Panc1 (cell line): ENCODE measurements around the gene GRIN2D. TPM values are rescaled to one million over a fixed set of nuclear protein-coding genes. Genes with fewer than 3 reads are reported as not detected.

Source experiments
- ATAC-seq: fragments of 200-7000 bp; cut with Tn5 transposase; 2 replicates; pipeline ENCODE4 v1.9.1; 2020; ENCODE audit warnings: mild to moderate bottlenecking, moderate library complexity
- BruUV-seq: library from RNA; stranded (reverse); fragments of 400-500 nt; replicated peaks from 2 replicates; lab custom pipeline; 2021; lab: Mats Ljungman, UMichigan
- CTCF ChIA-PET: fragments of 300-600 bp; sonication (Branson Sonifier 250); formaldehyde crosslinking; loops from one replicate; lab custom pipeline; 2022; ENCODE audit warnings: antibody characterized with exemption; lab: Charles Lee
- POLR2A ChIA-PET: fragments of 300-600 bp; sonication (Branson Sonifier 250); formaldehyde crosslinking; loops from one replicate; lab custom pipeline; 2022; ENCODE audit warnings: antibody characterized with exemption; lab: Charles Lee
- DNase-seq: peaks from one replicate; pipeline ENCODE4 v3.0.0-alpha.2; 2010; ENCODE audit warnings: low read depth, low spot score
- H3K27ac ChIP-seq: 2 replicates; pipeline ENCODE4 v1.5.1; 2011; ENCODE audit warnings: mild to moderate bottlenecking, low read length, inconsistent platforms
- H3K27me3 ChIP-seq: fragments of 200-500 bp; sonication (Bioruptor generic); 2 replicates; pipeline ENCODE4 v1.6.0; 2014; ENCODE audit warnings: low read length, inconsistent platforms; ENCODE audit not compliant: control insufficient read depth, insufficient read depth
- H3K36me3 ChIP-seq: fragments of 200-500 bp; sonication (Bioruptor generic); 2 replicates; pipeline ENCODE4 v1.5.1; 2014; ENCODE audit warnings: inconsistent platforms, mild to moderate bottlenecking, low read length, moderate library complexity; ENCODE audit not compliant: control insufficient read depth, insufficient read depth
- H3K4me1 ChIP-seq: 2 replicates; pipeline ENCODE4 v1.5.1; 2011; ENCODE audit warnings: inconsistent platforms, mild to moderate bottlenecking, low read length, moderate library complexity; ENCODE audit not compliant: control insufficient read depth, insufficient read depth
- H3K4me3 ChIP-seq, 2 experiments: 2 replicates each; pipeline ENCODE4 v1.5.1; 2011 to 2012; ENCODE audit warnings: low read depth in 2 of 2, low read length in 2 of 2, mild to moderate bottlenecking in 2 of 2, inconsistent platforms in 1 of 2, moderate library complexity in 1 of 2
- H3K9me3 ChIP-seq: fragments of 200-500 bp; sonication (Bioruptor generic); 2 replicates; pipeline ENCODE4 v1.5.1; 2014; ENCODE audit warnings: low read depth, mild to moderate bottlenecking, inconsistent platforms, low read length, moderate library complexity; ENCODE audit not compliant: control insufficient read depth, insufficient read depth
- POLR2AphosphoS5 ChIP-seq: IDR thresholded peaks from 2 replicates; pipeline ENCODE4 v1.6.1; 2012; ENCODE audit warnings: mild to moderate bottlenecking, low read depth, low read length, moderate library complexity
- SIN3A ChIP-seq: IDR thresholded peaks from 2 replicates; pipeline ENCODE4 v1.6.1; 2012; ENCODE audit warnings: low read depth, mild to moderate bottlenecking, low read length, moderate library complexity, borderline replicate concordance; ENCODE audit not compliant: insufficient read depth
- TCF7L2 ChIP-seq: IDR thresholded peaks from 2 replicates; pipeline ENCODE4 v1.6.1; 2011; ENCODE audit warnings: mild to moderate bottlenecking, low read depth, low read length, inconsistent platforms
- in situ Hi-C: cut with HindIII; loops from 2 replicates; pipeline ENCODE4 v1.10.0; 2016; ENCODE audit warnings: low sequenced_read_pairs, low pct_unique_long_range_greater_than_20kb
- intact Hi-C: fragments of 100-400 bp; cut with micrococcal nuclease; formaldehyde crosslinking; loops from one replicate; pipeline ENCODE4 v1.10.0; 2022; ENCODE audit not compliant: unreplicated experiment
- total RNA-seq: library from RNA; stranded (reverse); gene quantifications from one replicate; pipeline ENCODE4 v1.2.1, GENCODE V29; 2021; ENCODE audit not compliant: unreplicated experiment
- TF ChIP-seq, protein P1 (sequence below): fragments of 450-650 bp; IDR thresholded peaks from 2 replicates; pipeline ENCODE4 v1.5.1; 2017; ENCODE audit warnings: mild to moderate bottlenecking
- TF ChIP-seq, protein P2 (sequence below), 2 experiments: IDR thresholded peaks; 2 replicates each; pipeline ENCODE4 v1.6.1; 2011 to 2012; ENCODE audit warnings: low read depth in 2 of 2, control low read depth in 1 of 2, low read length in 1 of 2, mild to moderate bottlenecking in 1 of 2, moderate library complexity in 1 of 2; ENCODE audit not compliant: insufficient read depth in 1 of 2

GRIN2D gene
- total RNA-seq, 1 experiment from 2014 or later: 6.2 TPM

GRCh38 chr19:48401287-48401686 is 7.8 kb downstream of the GRIN2D start:
- Histone ChIP-seq H3K4me1 (peaks cover 15% of the 10 kb centered on the region), H3K36me3 (no peaks in the 10 kb centered on the region; the same call in 1 of the 2 replicates), H3K4me3 (no peak overlapping the region), H3K9me3 (no peaks in the 10 kb centered on the region), H3K27me3 (no peaks in the 10 kb centered on the region), H3K27ac (no peak overlapping the region)
- TF ChIP-seq POLR2AphosphoS5: no peak
- TF ChIP-seq SIN3A: no peak
- no peak for TF ChIP-seq TCF7L2
- TF ChIP-seq, protein P1, sequence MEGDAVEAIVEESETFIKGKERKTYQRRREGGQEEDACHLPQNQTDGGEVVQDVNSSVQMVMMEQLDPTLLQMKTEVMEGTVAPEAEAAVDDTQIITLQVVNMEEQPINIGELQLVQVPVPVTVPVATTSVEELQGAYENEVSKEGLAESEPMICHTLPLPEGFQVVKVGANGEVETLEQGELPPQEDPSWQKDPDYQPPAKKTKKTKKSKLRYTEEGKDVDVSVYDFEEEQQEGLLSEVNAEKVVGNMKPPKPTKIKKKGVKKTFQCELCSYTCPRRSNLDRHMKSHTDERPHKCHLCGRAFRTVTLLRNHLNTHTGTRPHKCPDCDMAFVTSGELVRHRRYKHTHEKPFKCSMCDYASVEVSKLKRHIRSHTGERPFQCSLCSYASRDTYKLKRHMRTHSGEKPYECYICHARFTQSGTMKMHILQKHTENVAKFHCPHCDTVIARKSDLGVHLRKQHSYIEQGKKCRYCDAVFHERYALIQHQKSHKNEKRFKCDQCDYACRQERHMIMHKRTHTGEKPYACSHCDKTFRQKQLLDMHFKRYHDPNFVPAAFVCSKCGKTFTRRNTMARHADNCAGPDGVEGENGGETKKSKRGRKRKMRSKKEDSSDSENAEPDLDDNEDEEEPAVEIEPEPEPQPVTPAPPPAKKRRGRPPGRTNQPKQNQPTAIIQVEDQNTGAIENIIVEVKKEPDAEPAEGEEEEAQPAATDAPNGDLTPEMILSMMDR: no peak
- TF ChIP-seq, protein P2, sequence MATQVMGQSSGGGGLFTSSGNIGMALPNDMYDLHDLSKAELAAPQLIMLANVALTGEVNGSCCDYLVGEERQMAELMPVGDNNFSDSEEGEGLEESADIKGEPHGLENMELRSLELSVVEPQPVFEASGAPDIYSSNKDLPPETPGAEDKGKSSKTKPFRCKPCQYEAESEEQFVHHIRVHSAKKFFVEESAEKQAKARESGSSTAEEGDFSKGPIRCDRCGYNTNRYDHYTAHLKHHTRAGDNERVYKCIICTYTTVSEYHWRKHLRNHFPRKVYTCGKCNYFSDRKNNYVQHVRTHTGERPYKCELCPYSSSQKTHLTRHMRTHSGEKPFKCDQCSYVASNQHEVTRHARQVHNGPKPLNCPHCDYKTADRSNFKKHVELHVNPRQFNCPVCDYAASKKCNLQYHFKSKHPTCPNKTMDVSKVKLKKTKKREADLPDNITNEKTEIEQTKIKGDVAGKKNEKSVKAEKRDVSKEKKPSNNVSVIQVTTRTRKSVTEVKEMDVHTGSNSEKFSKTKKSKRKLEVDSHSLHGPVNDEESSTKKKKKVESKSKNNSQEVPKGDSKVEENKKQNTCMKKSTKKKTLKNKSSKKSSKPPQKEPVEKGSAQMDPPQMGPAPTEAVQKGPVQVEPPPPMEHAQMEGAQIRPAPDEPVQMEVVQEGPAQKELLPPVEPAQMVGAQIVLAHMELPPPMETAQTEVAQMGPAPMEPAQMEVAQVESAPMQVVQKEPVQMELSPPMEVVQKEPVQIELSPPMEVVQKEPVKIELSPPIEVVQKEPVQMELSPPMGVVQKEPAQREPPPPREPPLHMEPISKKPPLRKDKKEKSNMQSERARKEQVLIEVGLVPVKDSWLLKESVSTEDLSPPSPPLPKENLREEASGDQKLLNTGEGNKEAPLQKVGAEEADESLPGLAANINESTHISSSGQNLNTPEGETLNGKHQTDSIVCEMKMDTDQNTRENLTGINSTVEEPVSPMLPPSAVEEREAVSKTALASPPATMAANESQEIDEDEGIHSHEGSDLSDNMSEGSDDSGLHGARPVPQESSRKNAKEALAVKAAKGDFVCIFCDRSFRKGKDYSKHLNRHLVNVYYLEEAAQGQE (IDR thresholded peaks at IDR 0.05; ENCODE audit: insufficient read depth in 1 of 2, low read depth in 2 of 2, low read length in 1 of 2): no peak
- ATAC-seq (no peak), DNase-seq (no peak)
- intact Hi-C loops (no loop called here), in situ Hi-C loops (no loop called here)
- CTCF ChIA-PET: no interaction called here
- POLR2A ChIA-PET: interaction anchor here (0.6 kb wide), 1 partner anchor 10 kb away, joined by 17 read pairs; the partner anchor contains the start of gene KDELR1
- no TSS peak for BruUV-seq

- no TSS peak for BruUV-seq
Measured at GRCh38 chr19:48403606-48404005, 10.1 kb downstream of the GRIN2D start.

More at GRCh38 chr19:48403606-48404005, 10.1 kb downstream of the GRIN2D start:
- Histone ChIP-seq H3K9me3 (no peaks in the 10 kb centered on the region), H3K27ac (no peak overlapping the region), H3K4me1 (no peaks in the 10 kb centered on the region), H3K36me3 (no peaks in the 10 kb centered on the region; the same call in 1 of the 2 replicates), H3K27me3 (no peaks in the 10 kb centered on the region), H3K4me3 (no peak overlapping the region)
- ATAC-seq (peak; percentile 73), DNase-seq (no peak)
- in situ Hi-C loops (no loop called here), intact Hi-C loops (no loop called here)
- CTCF ChIA-PET: interaction anchor here (0.6 kb wide), 1 partner anchor 8 kb away, joined by 3 read pairs; no protein-coding TSS in a partner anchor
- POLR2A ChIA-PET: no interaction called here
- no peak for TF ChIP-seq TCF7L2
- TF ChIP-seq, protein P1: no peak
- TF ChIP-seq POLR2AphosphoS5: no peak
- TF ChIP-seq, protein P2 (IDR thresholded peaks at IDR 0.05; ENCODE audit: insufficient read depth in 1 of 2, low read depth in 2 of 2, low read length in 1 of 2): no peak
